Activated B cell treated with CpG ODN at 0.5 μM for 24 hours (primary cell): ENCODE data around the gene PROX1. TPM values are rescaled to one million over a fixed set of nuclear protein-coding genes. Genes with fewer than 3 reads are reported as not detected.
A peak's percentile ranks its signal among the peaks of the same experiment; 100 is the strongest.

Source experiments
- ATAC-seq: fragments of 200-7000 bp; cut with Tn5 transposase; one replicate; pipeline ENCODE4 v1.10.0; 2021; ENCODE audit warnings: low read depth, mild to moderate bottlenecking, moderate library complexity
- CTCF ChIA-PET: fragments of 350-600 bp; sonication (Branson Sonifier 250); formaldehyde crosslinking; loops from one replicate; lab custom pipeline; 2021; ENCODE audit warnings: antibody characterized with exemption; lab: Charles Lee
- POLR2A ChIA-PET: fragments of 350-600 bp; sonication (Branson Sonifier 250); formaldehyde crosslinking; loops from one replicate; lab custom pipeline; 2021; ENCODE audit warnings: antibody characterized with exemption; lab: Charles Lee
- DNase-seq: peaks from one replicate; pipeline ENCODE4 v3.0.0; 2022
- H3K27ac Mint-ChIP-seq: one replicate; pipeline ENCODE4 v1.8.0; 2020; ENCODE audit warnings: mixed read lengths
- H3K27me3 Mint-ChIP-seq: one replicate; pipeline ENCODE4 v1.8.0; 2021; ENCODE audit warnings: mixed read lengths
- H3K36me3 Mint-ChIP-seq: one replicate; pipeline ENCODE4 v1.8.0; 2021; ENCODE audit warnings: low read depth, mixed read lengths
- H3K4me1 Mint-ChIP-seq: one replicate; pipeline ENCODE4 v1.8.0; 2021; ENCODE audit warnings: mixed read lengths
- H3K4me3 Mint-ChIP-seq: one replicate; pipeline ENCODE4 v1.8.0; 2020; ENCODE audit warnings: mild to moderate bottlenecking, mixed read lengths
- H3K9me3 Mint-ChIP-seq: one replicate; pipeline ENCODE4 v1.8.0; 2020; ENCODE audit warnings: mixed read lengths
- CTCF ChIP-seq: fragments of 200-600 bp; IDR thresholded peaks from one replicate; pipeline ENCODE4 v1.8.0; 2022; ENCODE audit warnings: antibody characterized with exemption, mild to moderate bottlenecking
- intact Hi-C: fragments of 100-400 bp; cut with micrococcal nuclease; formaldehyde crosslinking; loops from one replicate; pipeline ENCODE4 v1.15.1; 2024
- total RNA-seq: library from RNA; stranded (reverse); gene quantifications from 2 replicates; pipeline ENCODE4 v1.2.3, GENCODE V29; 2022

Gene PROX1
- 1.00 and 1.7 TPM in 2 replicates for total RNA-seq

GRCh38 chr1:213987927-213988506, at the start of gene PROX1:
Gene PROX1 (plus strand): TSS chr1:213987973. CDS start chr1:213996536, 8,563 bp downstream.
- POLR2A ChIA-PET, result no interaction called here
- Mint-ChIP-seq H3K4me1 (peaks cover 26% of the 10 kb centered on the region), H3K27ac (peak within 1 kb of the TSS; percentile 82), H3K4me3 (peak within 1 kb of the TSS; percentile 88), H3K36me3 (peaks cover 5% of the 10 kb centered on the region), H3K27me3 (peaks cover 74% of the 10 kb centered on the region), H3K9me3 (no peaks in the 10 kb centered on the region)
- intact Hi-C loops, result loop anchor here (10.0 kb wide), 1 partner anchor 337 kb away; no protein-coding TSS in a partner anchor
- no peak for DNase-seq
- CTCF ChIA-PET, result no interaction called here
- peak; percentile 79 for ATAC-seq
- no peak for TF ChIP-seq CTCF

- no peaks in the 10 kb centered on the region for H3K27me3 Mint-ChIP-seq
- intact Hi-C loops, result no loop called here
- no peak for DNase-seq
Measured at GRCh38 chr1:213938776-213939175, 49.0 kb upstream of the PROX1 start.

GRCh38 chr1:213939888-213940287, 47.9 kb upstream of the PROX1 start:
- H3K27ac Mint-ChIP-seq, result no peak overlapping the region
- POLR2A ChIA-PET, result no interaction called here

More at GRCh38 chr1:213938776-213939175, 49.0 kb upstream of the PROX1 start:
- no peak for TF ChIP-seq CTCF
- Mint-ChIP-seq H3K4me1 (no peaks in the 10 kb centered on the region), H3K27ac (no peak overlapping the region), H3K9me3 (no peaks in the 10 kb centered on the region), H3K4me3 (no peak overlapping the region), H3K36me3 (no peaks in the 10 kb centered on the region)
- POLR2A ChIA-PET, result no interaction called here
- no peak for ATAC-seq
- CTCF ChIA-PET, result no interaction called here

GRCh38 chr1:213940947-213941346, 46.8 kb upstream of the PROX1 start:
- H3K4me1 Mint-ChIP-seq, result no peaks in the 10 kb centered on the region
- ChIA-PET POLR2A (no interaction called here), CTCF (no interaction called here)
- H3K4me3 Mint-ChIP-seq, result no peak overlapping the region
- H3K27ac Mint-ChIP-seq, result no peak overlapping the region
- no peak for DNase-seq
- no peak for TF ChIP-seq CTCF
- no peaks in the 10 kb centered on the region for H3K27me3 Mint-ChIP-seq
- no peaks in the 10 kb centered on the region for H3K36me3 Mint-ChIP-seq
- H3K9me3 Mint-ChIP-seq, result no peaks in the 10 kb centered on the region
- intact Hi-C loops, result no loop called here
- ATAC-seq, result no peak

More at GRCh38 chr1:213939888-213940287, 47.9 kb upstream of the PROX1 start:
- CTCF ChIA-PET, result no interaction called here
- H3K4me3 Mint-ChIP-seq, result no peak overlapping the region
- no peaks in the 10 kb centered on the region for H3K36me3 Mint-ChIP-seq
- ATAC-seq (no peak), DNase-seq (no peak)
- TF ChIP-seq CTCF, result no peak
- no peaks in the 10 kb centered on the region for H3K4me1 Mint-ChIP-seq
- intact Hi-C loops, result no loop called here
- no peaks in the 10 kb centered on the region for H3K9me3 Mint-ChIP-seq
- no peaks in the 10 kb centered on the region for H3K27me3 Mint-ChIP-seq

- Mint-ChIP-seq H3K27me3 (no peaks in the 10 kb centered on the region), H3K4me1 (no peaks in the 10 kb centered on the region), H3K4me3 (no peak overlapping the region), H3K27ac (no peak overlapping the region), H3K36me3 (no peaks in the 10 kb centered on the region), H3K9me3 (no peaks in the 10 kb centered on the region)
- ATAC-seq, result no peak
- intact Hi-C loops, result no loop called here
- ChIA-PET CTCF (no interaction called here), POLR2A (no interaction called here)
- no peak for DNase-seq
- TF ChIP-seq CTCF, result no peak
Measured at GRCh38 chr1:213942061-213942460, 45.7 kb upstream of the PROX1 start.
